HFFc6 (cell line): ENCODE results near the gene ECEL1. TPM values are rescaled to one million over a fixed set of nuclear protein-coding genes. Genes with fewer than 3 reads are reported as not detected.

Source experiments
- DNase-seq: peaks from one replicate; pipeline ENCODE4 v3.0.0-alpha.2; 2018
- H3K27ac Mint-ChIP-seq: 2 replicates; pipeline ENCODE4 v1.8.0; 2020; ENCODE audit warnings: mild to moderate bottlenecking, mixed read lengths
- H3K27me3 Mint-ChIP-seq: 2 replicates; pipeline ENCODE4 v1.8.0; 2021; ENCODE audit warnings: mild to moderate bottlenecking, moderate library complexity, mixed read lengths; ENCODE audit not compliant: insufficient read depth
- H3K36me3 Mint-ChIP-seq: 2 replicates; pipeline ENCODE4 v1.8.0; 2021; ENCODE audit warnings: low read depth, mixed read lengths
- H3K4me1 Mint-ChIP-seq: 2 replicates; pipeline ENCODE4 v1.8.0; 2020; ENCODE audit warnings: low read depth, mixed read lengths
- H3K4me3 Mint-ChIP-seq: 2 replicates; pipeline ENCODE4 v1.8.0; 2020; ENCODE audit warnings: mild to moderate bottlenecking, moderate library complexity, mixed read lengths
- H3K9me3 Mint-ChIP-seq: 2 replicates; pipeline ENCODE4 v1.8.0; 2020; ENCODE audit warnings: mild to moderate bottlenecking, mixed read lengths
- total RNA-seq, 6 experiments: library from RNA; stranded (reverse); fragmentation: NEBNext Ultra II Directional; extraction: Animal tissue kit (Norgen Biotek cat#: 25700); gene quantifications; 2 replicates in 1 of 6; 3 replicates in 5 of 6; pipeline ENCODE4 v1.2.3, GENCODE V29; 2021
- TF ChIP-seq, protein P1 (sequence below): fragments of 200-600 bp; sonication (generic); IDR thresholded peaks from 2 replicates; pipeline ENCODE4 v1.5.0; 2021; ENCODE audit warnings: antibody characterized with exemption, mild to moderate bottlenecking

ECEL1 gene
- total RNA-seq, 6 experiments from 2014 or later = not detected

DNA sequence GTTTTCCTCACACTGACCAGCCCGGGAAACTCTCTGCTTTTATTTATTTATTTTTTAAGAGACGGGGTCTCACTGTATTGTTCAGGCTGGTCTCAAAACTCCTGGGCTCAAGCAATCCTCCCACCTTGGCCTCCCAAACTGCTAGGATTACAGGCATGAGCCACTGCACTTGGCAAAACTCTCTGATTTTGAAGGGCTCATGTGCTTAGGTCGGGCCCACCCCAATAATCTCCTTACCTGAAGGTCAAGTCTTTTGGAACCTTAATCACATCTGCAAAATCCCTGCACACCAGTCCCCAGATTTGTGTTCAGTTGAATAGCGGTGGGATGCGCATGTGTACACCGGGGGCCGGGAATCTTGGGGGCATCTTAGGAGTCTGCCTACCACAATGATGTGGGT is 7.7 kb upstream of the ECEL1 start:
- TF ChIP-seq, protein P1, sequence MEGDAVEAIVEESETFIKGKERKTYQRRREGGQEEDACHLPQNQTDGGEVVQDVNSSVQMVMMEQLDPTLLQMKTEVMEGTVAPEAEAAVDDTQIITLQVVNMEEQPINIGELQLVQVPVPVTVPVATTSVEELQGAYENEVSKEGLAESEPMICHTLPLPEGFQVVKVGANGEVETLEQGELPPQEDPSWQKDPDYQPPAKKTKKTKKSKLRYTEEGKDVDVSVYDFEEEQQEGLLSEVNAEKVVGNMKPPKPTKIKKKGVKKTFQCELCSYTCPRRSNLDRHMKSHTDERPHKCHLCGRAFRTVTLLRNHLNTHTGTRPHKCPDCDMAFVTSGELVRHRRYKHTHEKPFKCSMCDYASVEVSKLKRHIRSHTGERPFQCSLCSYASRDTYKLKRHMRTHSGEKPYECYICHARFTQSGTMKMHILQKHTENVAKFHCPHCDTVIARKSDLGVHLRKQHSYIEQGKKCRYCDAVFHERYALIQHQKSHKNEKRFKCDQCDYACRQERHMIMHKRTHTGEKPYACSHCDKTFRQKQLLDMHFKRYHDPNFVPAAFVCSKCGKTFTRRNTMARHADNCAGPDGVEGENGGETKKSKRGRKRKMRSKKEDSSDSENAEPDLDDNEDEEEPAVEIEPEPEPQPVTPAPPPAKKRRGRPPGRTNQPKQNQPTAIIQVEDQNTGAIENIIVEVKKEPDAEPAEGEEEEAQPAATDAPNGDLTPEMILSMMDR = no peak
- DNase-seq = no peak
- Mint-ChIP-seq H3K4me1 (no peaks in the 10 kb centered on the region), H3K9me3 (no peaks in the 10 kb centered on the region), H3K27me3 (peaks cover 29% of the 10 kb centered on the region), H3K4me3 (no peak overlapping the region), H3K36me3 (no peaks in the 10 kb centered on the region), H3K27ac (no peak overlapping the region)

DNA sequence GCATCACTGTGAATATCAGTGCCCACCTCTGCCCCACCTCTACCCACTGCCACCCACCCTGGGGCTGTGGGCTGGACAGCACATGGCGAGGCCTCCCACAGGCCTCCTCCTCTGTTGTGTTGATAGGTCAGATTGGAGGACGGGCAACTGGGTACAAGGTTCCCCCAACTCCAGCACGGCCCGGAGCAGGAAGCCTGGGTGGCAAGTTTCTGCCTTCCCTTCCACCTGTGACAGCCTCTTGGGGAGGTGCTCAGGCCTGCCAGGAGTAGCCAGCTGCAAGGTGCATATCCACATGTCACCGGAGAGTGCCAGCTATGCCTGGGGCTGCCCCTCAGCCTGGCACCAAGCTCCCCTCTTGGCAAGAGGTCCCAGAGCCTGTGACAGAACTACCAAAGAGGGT is 6.9 kb upstream of the ECEL1 start:
- H3K27ac Mint-ChIP-seq = no peak overlapping the region

DNA sequence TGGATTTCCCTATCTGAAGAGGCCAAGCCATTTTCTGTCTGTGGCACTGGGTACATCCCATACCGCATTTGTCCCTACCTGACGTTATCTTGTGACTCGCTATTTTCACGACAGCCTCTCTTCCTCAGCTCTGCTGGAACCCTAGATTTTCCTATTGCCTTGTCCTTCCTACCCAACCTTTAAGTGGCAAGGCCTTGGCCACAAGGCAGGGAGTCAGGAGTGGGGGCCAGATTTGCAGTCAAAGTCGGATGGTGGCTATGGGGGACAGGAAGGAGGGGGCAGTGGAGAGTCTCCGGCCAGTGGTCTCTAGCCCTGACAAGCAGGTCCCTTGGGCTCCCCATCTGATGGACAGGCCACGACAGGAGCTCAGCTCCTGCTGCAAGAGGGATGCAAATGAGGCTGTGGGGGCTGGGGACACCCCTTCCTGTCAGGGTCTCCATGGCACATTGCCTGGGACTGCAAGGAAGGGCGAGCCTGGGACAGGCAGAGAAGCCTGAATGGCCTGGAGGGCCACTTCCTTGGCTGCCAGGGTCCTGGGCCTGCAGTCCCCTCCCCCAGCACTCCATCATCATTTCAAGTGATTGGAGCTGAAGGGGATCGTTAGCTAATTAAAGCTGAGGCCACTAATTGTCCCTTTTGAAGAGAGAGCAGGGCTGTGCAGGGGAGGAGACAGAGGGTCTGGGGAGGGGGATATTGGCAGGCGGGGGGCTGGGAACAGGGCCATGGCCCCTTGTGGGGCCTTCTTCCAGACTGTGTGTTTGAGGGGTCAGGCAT is 6.3 kb upstream of the ECEL1 start:
- Mint-ChIP-seq H3K27ac (no peak overlapping the region), H3K27me3 (peaks cover 33% of the 10 kb centered on the region), H3K9me3 (no peaks in the 10 kb centered on the region), H3K4me1 (no peaks in the 10 kb centered on the region), H3K4me3 (no peak overlapping the region), H3K36me3 (no peaks in the 10 kb centered on the region)
- DNase-seq = no peak
- TF ChIP-seq, protein P1 = no peak

More for the DNA sequence above, 6.9 kb upstream of the ECEL1 start:
- no peak overlapping the region for H3K4me3 Mint-ChIP-seq
- peaks cover 29% of the 10 kb centered on the region for H3K27me3 Mint-ChIP-seq
- no peaks in the 10 kb centered on the region for H3K36me3 Mint-ChIP-seq
- H3K4me1 Mint-ChIP-seq = no peaks in the 10 kb centered on the region
- TF ChIP-seq, protein P1 = no peak
- DNase-seq = no peak
- no peaks in the 10 kb centered on the region for H3K9me3 Mint-ChIP-seq

DNA sequence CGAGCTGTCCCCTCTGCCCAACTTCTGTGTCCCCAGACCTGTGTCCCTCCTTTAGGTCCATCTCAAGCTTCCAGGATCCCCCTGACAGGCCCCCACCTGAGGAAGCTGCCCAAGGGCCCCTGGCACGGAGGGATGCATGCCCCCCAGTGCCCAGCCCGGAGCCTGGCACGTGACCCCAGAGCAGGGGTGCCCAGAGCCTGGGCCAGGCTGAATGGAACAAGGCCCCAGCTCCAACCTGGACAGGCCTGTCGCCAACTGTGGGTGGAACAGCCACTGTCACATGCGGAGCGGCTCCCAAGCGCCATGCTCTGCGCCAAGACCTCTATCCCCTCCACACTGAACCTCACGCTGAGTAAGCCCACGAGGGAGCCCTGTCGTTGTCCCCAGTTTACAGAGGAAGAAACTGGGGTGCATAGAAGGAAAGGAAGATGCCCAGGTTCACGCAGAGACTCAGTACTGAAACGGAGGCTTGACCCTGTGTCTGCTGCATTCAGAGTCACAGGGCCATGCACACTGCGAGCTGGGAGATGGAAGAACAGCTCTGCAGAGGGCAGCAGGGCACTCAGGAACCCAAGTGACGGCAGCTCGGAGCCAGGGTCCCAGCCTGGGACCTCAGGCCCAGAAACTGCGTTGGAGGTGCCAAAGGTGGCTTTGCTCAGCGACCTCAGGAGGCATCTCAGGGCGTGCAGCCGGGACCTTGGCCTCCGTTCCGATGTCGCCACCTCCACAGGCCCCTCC is 5.5 kb upstream of the ECEL1 start:
- Mint-ChIP-seq H3K4me1 (no peaks in the 10 kb centered on the region), H3K27me3 (peaks cover 29% of the 10 kb centered on the region), H3K9me3 (no peaks in the 10 kb centered on the region), H3K27ac (no peak overlapping the region), H3K4me3 (no peak overlapping the region), H3K36me3 (no peaks in the 10 kb centered on the region)
- DNase-seq = no peak
- TF ChIP-seq, protein P1 = no peak

DNA sequence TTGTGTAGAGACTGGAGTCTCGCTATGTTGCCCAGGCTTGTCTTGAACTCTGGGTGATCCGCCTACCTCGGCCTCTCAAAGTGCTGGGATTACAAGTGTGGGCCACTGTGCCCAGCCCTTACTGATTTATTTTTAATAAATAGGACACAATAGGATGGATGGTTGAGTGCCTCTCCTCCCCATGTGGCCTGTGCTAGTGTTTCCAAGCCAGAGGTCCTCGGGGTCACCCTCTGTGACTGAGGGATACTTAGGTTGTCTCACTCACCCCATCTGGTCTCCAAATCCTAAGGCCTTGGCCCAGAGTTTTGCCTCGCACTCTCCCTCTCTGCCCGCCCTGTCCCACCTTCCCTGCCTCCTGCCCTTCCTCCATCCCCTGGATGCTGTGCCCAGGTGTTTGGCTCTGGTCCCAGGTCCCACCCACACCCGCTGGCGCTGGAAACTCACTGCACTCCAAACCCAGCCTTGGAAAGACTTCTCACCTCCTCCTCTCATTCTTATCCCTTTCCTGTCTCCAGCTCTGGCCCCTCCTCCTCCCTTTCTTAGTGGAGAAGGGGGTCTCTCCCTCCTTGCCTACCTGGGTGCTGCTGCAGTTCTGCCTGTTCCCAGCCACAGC is 4.7 kb upstream of the ECEL1 start:
- Mint-ChIP-seq H3K4me3 (no peak overlapping the region), H3K36me3 (no peaks in the 10 kb centered on the region), H3K27me3 (peaks cover 25% of the 10 kb centered on the region), H3K27ac (no peak overlapping the region), H3K4me1 (no peaks in the 10 kb centered on the region), H3K9me3 (no peaks in the 10 kb centered on the region)
- TF ChIP-seq, protein P1 = no peak
- no peak for DNase-seq
